MCF 10A (cell line): ENCODE measurements around the gene PSMD5. TPM values are rescaled to one million over a fixed set of nuclear protein-coding genes. Genes with fewer than 3 reads are reported as not detected.

Experiments
- BruUV-seq: library from RNA; stranded (reverse); fragments of 400-500 nt; replicated peaks from 2 replicates; lab custom pipeline; 2021; lab: Mats Ljungman, UMichigan
- CTCF ChIA-PET: fragments of 300-600 bp; sonication (Branson Sonifier 250); formaldehyde crosslinking; extraction: SDS; loops from one replicate; lab custom pipeline; 2021; ENCODE audit warnings: antibody characterized with exemption, inconsistent platforms; lab: Yijun Ruan, JAX
- POLR2A ChIA-PET: fragments of 300-600, 350-650 bp; sonication (Branson Sonifier 250); formaldehyde crosslinking; extraction: SDS; loops from one replicate; lab custom pipeline; 2020; ENCODE audit warnings: antibody characterized with exemption, inconsistent platforms; lab: Yijun Ruan, JAX
- DNase-seq: peaks from one replicate; pipeline ENCODE4 v3.0.0-alpha.2; 2018; ENCODE audit not compliant: unreplicated experiment
- H3K27ac Mint-ChIP-seq: one replicate; pipeline ENCODE4 v1.8.0; 2022; ENCODE audit warnings: mild to moderate bottlenecking, low read depth, mixed read lengths; ENCODE audit not compliant: unreplicated experiment
- H3K27me3 Mint-ChIP-seq: one replicate; pipeline ENCODE4 v1.8.0; 2022; ENCODE audit warnings: mixed read lengths; ENCODE audit not compliant: insufficient read depth, unreplicated experiment
- H3K36me3 Mint-ChIP-seq: one replicate; pipeline ENCODE4 v1.8.0; 2022; ENCODE audit warnings: mild to moderate bottlenecking, moderate library complexity, mixed read lengths; ENCODE audit not compliant: insufficient read depth, unreplicated experiment
- H3K4me1 Mint-ChIP-seq: one replicate; pipeline ENCODE4 v1.8.0; 2022; ENCODE audit warnings: mixed read lengths; ENCODE audit not compliant: insufficient read depth, unreplicated experiment
- H3K4me3 Mint-ChIP-seq: one replicate; pipeline ENCODE4 v1.8.0; 2022; ENCODE audit warnings: mild to moderate bottlenecking, moderate library complexity, mixed read lengths; ENCODE audit not compliant: unreplicated experiment
- H3K9me3 Mint-ChIP-seq: one replicate; pipeline ENCODE4 v1.8.0; 2022; ENCODE audit warnings: mixed read lengths; ENCODE audit not compliant: unreplicated experiment
- intact Hi-C: fragments of 100-400 bp; cut with micrococcal nuclease; formaldehyde crosslinking; loops from 2 replicates; pipeline ENCODE4 v1.14.1; 2022
- total RNA-seq: library from RNA; stranded (reverse); gene quantifications from 2 replicates; pipeline ENCODE4 v1.2.3, GENCODE V29; 2022
- TF ChIP-seq, protein P1 (sequence below): fragments of 200-600 bp; IDR thresholded peaks from one replicate; pipeline ENCODE4 v1.8.0; 2022; ENCODE audit warnings: antibody characterized with exemption, mild to moderate bottlenecking; ENCODE audit not compliant: unreplicated experiment

The PSMD5 gene
- total RNA-seq, 1 experiment from 2014 or later = 71.0 TPM

DNA sequence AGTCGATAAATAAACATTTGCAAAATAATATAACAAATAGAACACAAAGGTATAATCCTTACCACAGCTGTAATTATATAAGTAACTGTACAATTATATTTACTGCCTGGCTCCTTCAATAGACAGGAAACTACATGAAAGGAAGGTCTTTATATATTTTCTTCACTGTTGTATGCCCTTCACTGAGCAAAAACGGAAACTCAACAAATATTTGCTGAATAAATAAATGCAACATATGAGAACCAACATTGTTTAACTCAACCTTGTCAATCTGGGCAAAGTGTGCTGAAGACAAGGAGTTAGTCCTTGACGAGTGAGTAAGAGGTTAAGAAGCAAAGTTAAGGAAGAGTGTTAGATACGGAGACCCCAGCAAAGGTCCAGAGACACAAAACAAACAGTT is 22.6 kb downstream of the PSMD5 start:
- TF ChIP-seq, protein P1, sequence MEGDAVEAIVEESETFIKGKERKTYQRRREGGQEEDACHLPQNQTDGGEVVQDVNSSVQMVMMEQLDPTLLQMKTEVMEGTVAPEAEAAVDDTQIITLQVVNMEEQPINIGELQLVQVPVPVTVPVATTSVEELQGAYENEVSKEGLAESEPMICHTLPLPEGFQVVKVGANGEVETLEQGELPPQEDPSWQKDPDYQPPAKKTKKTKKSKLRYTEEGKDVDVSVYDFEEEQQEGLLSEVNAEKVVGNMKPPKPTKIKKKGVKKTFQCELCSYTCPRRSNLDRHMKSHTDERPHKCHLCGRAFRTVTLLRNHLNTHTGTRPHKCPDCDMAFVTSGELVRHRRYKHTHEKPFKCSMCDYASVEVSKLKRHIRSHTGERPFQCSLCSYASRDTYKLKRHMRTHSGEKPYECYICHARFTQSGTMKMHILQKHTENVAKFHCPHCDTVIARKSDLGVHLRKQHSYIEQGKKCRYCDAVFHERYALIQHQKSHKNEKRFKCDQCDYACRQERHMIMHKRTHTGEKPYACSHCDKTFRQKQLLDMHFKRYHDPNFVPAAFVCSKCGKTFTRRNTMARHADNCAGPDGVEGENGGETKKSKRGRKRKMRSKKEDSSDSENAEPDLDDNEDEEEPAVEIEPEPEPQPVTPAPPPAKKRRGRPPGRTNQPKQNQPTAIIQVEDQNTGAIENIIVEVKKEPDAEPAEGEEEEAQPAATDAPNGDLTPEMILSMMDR = no peak
- no TSS peak for BruUV-seq
- no peak for DNase-seq
- Mint-ChIP-seq H3K27me3 (no peaks in the 10 kb centered on the region), H3K9me3 (no peaks in the 10 kb centered on the region), H3K27ac (no peak overlapping the region), H3K4me3 (no peak overlapping the region), H3K4me1 (no peaks in the 10 kb centered on the region), H3K36me3 (peaks cover 90% of the 10 kb centered on the region)
- POLR2A ChIA-PET = no interaction called here
- CTCF ChIA-PET = interaction anchor here (0.8 to 1.3 kb wide), 2 partner anchors 23 to 29 kb away, joined by 3 read pairs; no protein-coding TSS in a partner anchor
- intact Hi-C loops = no loop called here

GRCh38 chr9:120818595-120818994 is 24.1 kb downstream of the PSMD5 start:
- no peak overlapping the region for H3K4me3 Mint-ChIP-seq
- no TSS peak for BruUV-seq
- no peaks in the 10 kb centered on the region for H3K9me3 Mint-ChIP-seq
- intact Hi-C loops = no loop called here
- no peak overlapping the region for H3K27ac Mint-ChIP-seq
- H3K4me1 Mint-ChIP-seq = no peaks in the 10 kb centered on the region
- no peaks in the 10 kb centered on the region for H3K27me3 Mint-ChIP-seq
- CTCF ChIA-PET = interaction anchor here (0.7 to 1.2 kb wide), 2 partner anchors 76 to 751 kb away, joined by 3 read pairs; no protein-coding TSS in a partner anchor
- DNase-seq = no peak
- POLR2A ChIA-PET = no interaction called here
- peaks cover 79% of the 10 kb centered on the region for H3K36me3 Mint-ChIP-seq
- TF ChIP-seq, protein P1 = no peak

DNA sequence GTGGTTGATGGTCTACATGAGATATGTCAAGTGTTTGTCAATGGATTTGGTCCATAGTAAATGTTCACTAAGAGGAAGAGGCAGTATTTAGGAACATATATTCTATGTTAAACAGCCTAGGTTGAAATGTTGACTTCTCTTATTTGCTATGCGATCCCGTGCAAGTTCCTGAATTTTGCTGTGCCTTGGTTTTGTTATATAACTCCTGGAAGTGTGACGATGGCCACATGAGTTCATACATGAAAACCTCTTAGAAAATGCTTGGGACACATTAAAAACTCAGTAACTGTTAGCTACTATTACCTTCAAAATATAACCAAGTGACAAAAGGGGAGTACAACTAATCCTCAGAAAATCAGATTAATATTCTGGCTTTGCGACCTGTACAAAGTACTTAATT is 27.6 kb downstream of the PSMD5 start:
- Mint-ChIP-seq H3K4me3 (no peak overlapping the region), H3K27me3 (no peaks in the 10 kb centered on the region), H3K9me3 (no peaks in the 10 kb centered on the region), H3K36me3 (peaks cover 51% of the 10 kb centered on the region), H3K27ac (no peak overlapping the region), H3K4me1 (no peaks in the 10 kb centered on the region)
- intact Hi-C loops = no loop called here
- no peak for DNase-seq
- ChIA-PET POLR2A (no interaction called here), CTCF (interaction anchor here (0.6 to 1.3 kb wide), 2 partner anchors 60 to 170 kb away, joined by 3 to 4 read pairs; no protein-coding TSS in a partner anchor)
- TF ChIP-seq, protein P1 = no peak
- no TSS peak for BruUV-seq

- peaks cover 8% of the 10 kb centered on the region for H3K9me3 Mint-ChIP-seq
Measured at GRCh38 chr9:120808931-120809330, 33.8 kb downstream of the PSMD5 start.

More at GRCh38 chr9:120808931-120809330, 33.8 kb downstream of the PSMD5 start:
- peaks cover 4% of the 10 kb centered on the region for H3K36me3 Mint-ChIP-seq
- TF ChIP-seq, protein P1 = no peak
- no peak for DNase-seq
- ChIA-PET POLR2A (interaction anchor here (0.6 to 1.8 kb wide), 2 partner anchors 15 to 24 kb away, joined by 3 to 4 read pairs; partner anchors contain the start of gene FBXW2), CTCF (interaction anchor here (0.6 kb wide), 1 partner anchor 19 kb away, joined by 4 read pairs; no protein-coding TSS in a partner anchor)
- no peak overlapping the region for H3K27ac Mint-ChIP-seq
- no peaks in the 10 kb centered on the region for H3K27me3 Mint-ChIP-seq
- H3K4me1 Mint-ChIP-seq = no peaks in the 10 kb centered on the region
- intact Hi-C loops = no loop called here
- no TSS peak for BruUV-seq
- no peak overlapping the region for H3K4me3 Mint-ChIP-seq
